Tibial nerve (tissue), 4 donors: Measurements from ENCODE around the gene CNOT2. TPM values are rescaled to one million over a fixed set of nuclear protein-coding genes. Genes with fewer than 3 reads are reported as not detected.
"Not testable (repeated sequence)": the region's sequence is repeated elsewhere in the genome, so short reads cannot be mapped to it uniquely, and the experiment has no call there.

Experiments used
- DNase-seq, 2 donors: peaks; one replicate each; pipeline ENCODE4 v3.0.0-alpha.2; 2019; ENCODE audit warnings: low spot score in 2 of 2
- H3K27ac ChIP-seq, 4 donors: fragments of 200-600 bp; sonication (generic) in 3 of 4; one replicate each; pipeline ENCODE4 v1.5.1; 2017 to 2019; ENCODE audit warnings: mild to moderate bottlenecking in 1 of 4
- H3K27me3 ChIP-seq, 2 donors: fragments of 200-600 bp; sonication (generic) in 1 of 2; one replicate each; pipeline versions ENCODE4 v1.5.1 to v1.6.0; 2017 to 2019
- H3K36me3 ChIP-seq, 3 donors: fragments of 200-600 bp; sonication (generic); one replicate each; pipeline ENCODE4 v1.5.1; 2018 to 2019
- H3K4me1 ChIP-seq, 4 donors: fragments of 200-600 bp; sonication (generic) in 3 of 4; one replicate each; pipeline ENCODE4 v1.5.1; 2017 to 2019
- H3K4me3 ChIP-seq, 4 donors: fragments of 200-600 bp; sonication (generic) in 3 of 4; one replicate each; pipeline ENCODE4 v1.5.1; 2017 to 2019; ENCODE audit warnings: mild to moderate bottlenecking in 1 of 4, moderate library complexity in 1 of 4
- H3K9me3 ChIP-seq, 4 donors: fragments of 200-600 bp; sonication (generic) in 3 of 4; one replicate each; pipeline ENCODE4 v1.5.1; 2017 to 2019
- EP300 ChIP-seq, 2 donors: sonication (generic); formaldehyde crosslinking; IDR thresholded peaks; one replicate each; pipeline ENCODE4 v1.6.1; 2017; ENCODE audit warnings: antibody characterized with exemption in 2 of 2, mild to moderate bottlenecking in 1 of 2
- POLR2A ChIP-seq, 2 donors: fragments of 450-650 bp; IDR thresholded peaks; one replicate each; pipeline ENCODE4 v1.6.1; 2017; ENCODE audit warnings: antibody characterized with exemption in 2 of 2, mild to moderate bottlenecking in 2 of 2, moderate library complexity in 2 of 2
- WGBS, 2 donors: methylation state at CpG; one replicate each; pipeline ENCODE4 v1.1.5; 2018; 5-methylcytosine and 5-hydroxymethylcytosine counted together
- total RNA-seq, 4 donors: library from RNA; depleted of rRNA; stranded (reverse); fragments of >200 nt; gene quantifications; one replicate each; pipeline ENCODE4 v1.1.0, GENCODE V29; 2016
- TF ChIP-seq, protein P1 (sequence below), 5 experiments: fragments of 200-600 bp in 3 of 5; fragments of 450-650 bp in 2 of 5; sonication (generic) in 3 of 5; IDR thresholded peaks; one replicate each; pipeline ENCODE4 v1.5.1; 2016 to 2019; ENCODE audit warnings: antibody characterized with exemption in 5 of 5, mild to moderate bottlenecking in 3 of 5, moderate library complexity in 2 of 5

Gene CNOT2
- total RNA-seq, 4 donors from 2014 or later = 80.6 to 164 (median 132) TPM

DNA sequence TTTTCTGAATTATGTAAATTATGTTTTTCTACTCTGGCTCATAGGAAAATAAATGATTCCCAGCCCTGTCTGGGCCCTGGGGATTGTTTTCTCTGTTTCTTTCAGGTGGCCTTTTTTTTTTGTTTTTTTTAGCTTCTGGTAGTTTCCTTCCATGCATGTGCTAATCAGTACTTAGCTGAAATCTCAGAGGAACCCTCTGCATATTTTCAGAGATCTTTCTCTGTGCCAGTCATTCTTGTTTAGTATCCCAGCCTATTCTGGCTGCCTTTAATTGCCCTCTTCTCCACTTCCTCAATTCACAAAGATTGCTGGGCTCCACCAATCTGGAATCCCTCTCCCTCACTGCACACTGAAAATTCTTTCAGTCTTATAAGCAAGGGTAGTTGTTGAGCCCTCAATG is 46.9 kb downstream of the CNOT2 start:
- H3K27ac ChIP-seq = no peak overlapping the region
- H3K4me3 ChIP-seq = no peak overlapping the region
- no peaks in the 10 kb centered on the region for H3K27me3 ChIP-seq
- H3K36me3 ChIP-seq = peaks cover 0 to 9% (median 0%) of the 10 kb centered on the region in 3 donors
- peaks cover 0 to 22% (median 0%) of the 10 kb centered on the region in 4 donors for H3K4me1 ChIP-seq
- TF ChIP-seq EP300 (IDR thresholded peaks at IDR 0.05) (no peak), POLR2A (IDR thresholded peaks at IDR 0.05) (no peak)
- TF ChIP-seq, protein P1, sequence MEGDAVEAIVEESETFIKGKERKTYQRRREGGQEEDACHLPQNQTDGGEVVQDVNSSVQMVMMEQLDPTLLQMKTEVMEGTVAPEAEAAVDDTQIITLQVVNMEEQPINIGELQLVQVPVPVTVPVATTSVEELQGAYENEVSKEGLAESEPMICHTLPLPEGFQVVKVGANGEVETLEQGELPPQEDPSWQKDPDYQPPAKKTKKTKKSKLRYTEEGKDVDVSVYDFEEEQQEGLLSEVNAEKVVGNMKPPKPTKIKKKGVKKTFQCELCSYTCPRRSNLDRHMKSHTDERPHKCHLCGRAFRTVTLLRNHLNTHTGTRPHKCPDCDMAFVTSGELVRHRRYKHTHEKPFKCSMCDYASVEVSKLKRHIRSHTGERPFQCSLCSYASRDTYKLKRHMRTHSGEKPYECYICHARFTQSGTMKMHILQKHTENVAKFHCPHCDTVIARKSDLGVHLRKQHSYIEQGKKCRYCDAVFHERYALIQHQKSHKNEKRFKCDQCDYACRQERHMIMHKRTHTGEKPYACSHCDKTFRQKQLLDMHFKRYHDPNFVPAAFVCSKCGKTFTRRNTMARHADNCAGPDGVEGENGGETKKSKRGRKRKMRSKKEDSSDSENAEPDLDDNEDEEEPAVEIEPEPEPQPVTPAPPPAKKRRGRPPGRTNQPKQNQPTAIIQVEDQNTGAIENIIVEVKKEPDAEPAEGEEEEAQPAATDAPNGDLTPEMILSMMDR (IDR thresholded peaks at IDR 0.05) = no peak
- H3K9me3 ChIP-seq = no peaks in the 10 kb centered on the region
- no peak for DNase-seq

DNA sequence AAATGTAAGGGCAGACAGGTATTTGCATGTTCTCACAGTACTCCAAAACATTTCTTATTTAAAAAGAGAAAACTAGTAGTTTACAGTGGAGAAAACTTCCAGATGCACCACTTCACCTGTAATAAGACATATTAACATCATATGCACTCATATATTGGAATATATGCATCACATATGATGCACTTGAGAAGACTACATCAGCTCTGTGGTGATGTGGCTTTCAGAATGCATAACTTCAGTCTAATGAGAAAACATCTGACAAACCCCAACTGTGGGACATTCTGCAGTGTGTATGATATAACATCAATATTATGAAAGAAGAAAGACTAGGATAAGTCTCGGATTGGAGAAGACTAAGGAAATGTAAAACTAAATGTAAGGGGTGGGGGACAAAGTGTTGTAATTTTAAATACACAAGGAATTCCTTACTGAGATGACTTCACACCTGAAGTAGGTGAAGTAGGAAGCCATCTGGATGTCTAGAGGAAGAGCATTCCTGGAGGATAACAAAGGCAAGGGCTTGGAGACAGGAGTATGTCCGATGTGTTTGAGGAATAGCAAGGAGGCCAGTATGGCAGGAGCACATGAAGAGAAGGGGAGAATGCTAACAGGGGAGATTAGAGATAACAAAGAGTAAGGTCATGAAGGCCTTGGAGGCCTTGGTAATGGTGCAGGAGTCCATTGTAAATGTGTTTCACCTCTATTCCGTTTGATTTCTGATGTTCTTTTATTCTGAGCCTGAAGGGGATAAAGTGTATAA is 49.0 kb downstream of the CNOT2 start:
- H3K27me3 ChIP-seq = no peaks in the 10 kb centered on the region
- DNase-seq = no peak
- H3K4me3 ChIP-seq = no peak overlapping the region
- H3K4me1 ChIP-seq = peaks cover 0 to 22% (median 0%) of the 10 kb centered on the region in 4 donors
- no peak for TF ChIP-seq EP300 (IDR thresholded peaks at IDR 0.05)
- TF ChIP-seq, protein P1 (IDR thresholded peaks at IDR 0.05) = no peak
- no peak for TF ChIP-seq POLR2A (IDR thresholded peaks at IDR 0.05)
- no peaks in the 10 kb centered on the region for H3K36me3 ChIP-seq
- WGBS, 2 donors = 84 to 86% methylated on average over 3 of the region's 3 CpGs
- H3K9me3 ChIP-seq = no peaks in the 10 kb centered on the region
- H3K27ac ChIP-seq = no peak overlapping the region

DNA sequence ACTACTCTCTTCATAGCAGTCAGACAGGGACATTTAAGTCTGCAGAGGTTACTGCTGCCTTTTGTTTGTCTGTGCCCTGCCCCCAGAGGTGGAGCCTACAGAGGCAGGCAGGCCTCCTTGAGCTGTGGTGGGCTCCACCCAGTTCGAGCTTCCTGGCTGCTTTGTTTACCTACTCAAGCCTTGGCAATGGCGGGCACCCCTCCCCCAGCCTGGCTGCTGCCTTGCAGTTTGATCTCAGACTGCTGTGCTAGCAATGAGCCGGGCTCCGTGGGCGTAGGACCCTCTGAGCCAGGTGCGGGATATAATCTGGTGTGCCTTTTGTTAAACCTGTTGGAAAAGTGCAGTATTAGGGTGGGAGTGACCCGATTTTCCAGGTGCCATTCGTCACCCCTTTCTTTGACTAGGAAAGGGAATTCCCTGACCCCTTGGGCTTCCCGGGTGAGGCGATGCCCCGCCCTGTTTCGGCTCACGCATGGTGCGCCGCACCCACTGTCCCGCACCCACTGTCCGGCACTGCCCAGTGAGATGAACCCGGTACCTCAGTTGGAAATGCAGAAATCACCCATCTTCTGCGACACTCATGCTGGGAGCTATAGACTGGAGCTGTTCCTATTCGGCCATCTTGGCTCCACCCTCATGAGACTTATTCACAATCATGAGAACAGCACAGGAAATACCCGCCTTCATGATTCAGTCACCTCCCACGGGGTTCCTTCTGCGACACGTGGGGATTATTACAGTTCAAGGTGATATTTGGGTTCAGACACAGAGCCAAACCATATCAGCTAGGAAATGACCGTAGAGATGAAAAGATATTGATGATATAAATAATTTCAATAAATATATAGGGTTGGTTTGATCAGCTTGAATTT is 61.7 kb downstream of the CNOT2 start:
- H3K4me3 ChIP-seq, H3K4me1 ChIP-seq: not testable (repeated sequence)
- 97 to 98% methylated on average over 25 of the region's 25 CpGs for WGBS, 2 donors

DNA sequence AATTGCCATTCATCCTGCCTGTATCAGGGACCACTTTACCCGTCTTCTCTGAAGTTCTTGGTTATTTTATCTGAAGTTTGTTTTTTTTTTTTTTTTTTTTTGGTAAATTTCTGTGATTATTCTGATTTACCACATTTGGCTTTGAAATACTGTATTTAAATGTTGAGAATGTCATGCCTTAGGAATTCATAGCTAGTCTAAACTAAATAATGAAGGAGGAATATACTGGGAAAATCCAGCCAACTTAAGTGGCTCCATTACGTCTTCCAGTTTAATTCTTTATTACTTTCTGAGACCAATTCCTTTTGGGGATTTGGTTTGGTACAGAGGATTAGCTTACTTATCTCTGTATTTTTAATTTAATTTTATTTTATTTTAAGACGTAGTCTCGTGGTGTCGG is 62.6 kb downstream of the CNOT2 start:
- Histone ChIP-seq H3K27ac (no peak overlapping the region), H3K27me3 (no peaks in the 10 kb centered on the region), H3K36me3 (peaks cover 0 to 20% (median 0%) of the 10 kb centered on the region in 3 donors), H3K4me1 (no peaks in the 10 kb centered on the region), H3K9me3 (no peaks in the 10 kb centered on the region), H3K4me3 (no peak overlapping the region)
- 86 to 87% methylated on average over 5 of the region's 5 CpGs for WGBS, 2 donors
- TF ChIP-seq POLR2A (IDR thresholded peaks at IDR 0.05) (no peak), EP300 (IDR thresholded peaks at IDR 0.05) (no peak)
- TF ChIP-seq, protein P1 (IDR thresholded peaks at IDR 0.05) = no peak
- DNase-seq = no peak

More for the DNA sequence above, 61.7 kb downstream of the CNOT2 start:
- DNase-seq, H3K9me3 ChIP-seq, H3K27me3 ChIP-seq, H3K27ac ChIP-seq: not testable (repeated sequence)
- peaks cover 0 to 20% (median 0%) of the 10 kb centered on the region in 3 donors for H3K36me3 ChIP-seq

DNA sequence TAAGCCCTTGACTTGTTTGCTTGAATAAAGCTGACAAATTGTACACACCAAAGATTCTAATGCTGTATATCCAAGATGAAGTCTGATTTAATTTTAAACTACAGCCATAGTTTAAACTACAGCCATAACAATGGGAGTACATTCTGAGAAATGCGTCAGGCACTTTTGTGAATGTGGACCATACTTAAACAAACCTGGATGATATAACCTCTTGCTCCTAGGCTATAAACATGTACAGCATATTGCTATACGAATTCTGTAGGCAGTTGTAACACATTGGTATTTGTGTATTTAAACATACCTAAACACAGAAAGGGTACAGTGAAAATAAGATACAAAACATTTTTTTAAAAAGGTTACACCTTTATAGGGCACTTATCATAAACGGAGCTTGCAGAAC is 63.4 kb downstream of the CNOT2 start:
- Histone ChIP-seq H3K4me1 (no peaks in the 10 kb centered on the region), H3K4me3 (no peak overlapping the region), H3K27ac (no peak overlapping the region), H3K27me3 (no peaks in the 10 kb centered on the region), H3K9me3 (no peaks in the 10 kb centered on the region), H3K36me3 (peaks cover 0 to 20% (median 0%) of the 10 kb centered on the region in 3 donors)
- no peak for TF ChIP-seq EP300 (IDR thresholded peaks at IDR 0.05)
- TF ChIP-seq, protein P1 (IDR thresholded peaks at IDR 0.05) = no peak
- no peak for TF ChIP-seq POLR2A (IDR thresholded peaks at IDR 0.05)
- 89% methylated on average over 3 of the region's 3 CpGs for WGBS, 2 donors
- no peak for DNase-seq
